Astrocyte (in vitro differentiated cells and primary cell): Measurements from ENCODE around the gene ING4. TPM values are rescaled to one million over a fixed set of nuclear protein-coding genes. Genes with fewer than 3 reads are reported as not detected.

Experiments used
- DNase-seq: peaks from one replicate; pipeline ENCODE4 v3.0.0-alpha.2; 2010; ENCODE audit warnings: low read depth
- FAIRE-seq: peaks from 2 replicates; lab custom pipeline; 2011; peaks lifted over from hg19 to GRCh38; lab: Jason Lieb, UNC
- H2AFZ ChIP-seq: 2 replicates; pipeline ENCODE4 v1.6.0; 2012; ENCODE audit warnings: low read depth, low read length, inconsistent platforms
- H3K27ac ChIP-seq: 2 replicates; pipeline ENCODE4 v1.5.1; 2011; ENCODE audit warnings: low read depth, low read length, inconsistent platforms
- H3K27me3 ChIP-seq: 2 replicates; pipeline ENCODE4 v1.6.0; 2011; ENCODE audit warnings: low read length, inconsistent platforms; ENCODE audit not compliant: insufficient read depth
- H3K36me3 ChIP-seq: 2 replicates; pipeline ENCODE4 v1.5.1; 2011; ENCODE audit warnings: low read length, inconsistent platforms; ENCODE audit not compliant: insufficient read depth
- H3K4me1 ChIP-seq: 2 replicates; pipeline ENCODE4 v1.5.1; 2011; ENCODE audit warnings: low read length, inconsistent platforms; ENCODE audit not compliant: insufficient read depth
- H3K4me2 ChIP-seq: 2 replicates; pipeline ENCODE4 v1.6.0; 2012; ENCODE audit warnings: low read length, inconsistent platforms
- H3K4me3 ChIP-seq: 2 replicates; pipeline ENCODE4 v1.5.1; 2011; ENCODE audit warnings: low read depth, mild to moderate bottlenecking, low read length, inconsistent platforms; ENCODE audit not compliant: insufficient read depth
- H3K79me2 ChIP-seq: 2 replicates; pipeline ENCODE4 v1.6.0; 2012; ENCODE audit warnings: mild to moderate bottlenecking, low read length, inconsistent platforms; ENCODE audit not compliant: insufficient read depth
- H3K9ac ChIP-seq: 2 replicates; pipeline ENCODE4 v1.6.0; 2012; ENCODE audit warnings: mild to moderate bottlenecking, low read length, inconsistent platforms
- H3K9me3 ChIP-seq: 2 replicates; pipeline ENCODE4 v1.5.1; 2012; ENCODE audit warnings: low read depth, mild to moderate bottlenecking, low read length, inconsistent platforms; ENCODE audit not compliant: insufficient read depth
- H4K20me1 ChIP-seq: 2 replicates; pipeline ENCODE4 v1.6.0; 2012; ENCODE audit warnings: low read length, inconsistent platforms; ENCODE audit not compliant: insufficient read depth
- H3K27ac Mint-ChIP-seq: one replicate; pipeline ENCODE4 v1.8.0; 2021; ENCODE audit warnings: mild to moderate bottlenecking, mixed read lengths; ENCODE audit not compliant: unreplicated experiment
- H3K27me3 Mint-ChIP-seq: one replicate; pipeline ENCODE4 v1.8.0; 2021; ENCODE audit warnings: low read depth, mixed read lengths; ENCODE audit not compliant: unreplicated experiment
- H3K36me3 Mint-ChIP-seq: one replicate; pipeline ENCODE4 v1.8.0; 2021; ENCODE audit warnings: low read depth, mixed read lengths; ENCODE audit not compliant: unreplicated experiment
- H3K4me1 Mint-ChIP-seq: one replicate; pipeline ENCODE4 v1.8.0; 2021; ENCODE audit warnings: low read depth, mixed read lengths; ENCODE audit not compliant: unreplicated experiment
- H3K4me3 Mint-ChIP-seq: one replicate; pipeline ENCODE4 v1.8.0; 2021; ENCODE audit warnings: mild to moderate bottlenecking, moderate library complexity, mixed read lengths; ENCODE audit not compliant: unreplicated experiment
- H3K9me3 Mint-ChIP-seq: one replicate; pipeline ENCODE4 v1.8.0; 2021; ENCODE audit warnings: mild to moderate bottlenecking, mixed read lengths; ENCODE audit not compliant: unreplicated experiment
- EZH2 ChIP-seq: IDR thresholded peaks from 2 replicates; pipeline ENCODE4 v1.6.1; 2012; ENCODE audit warnings: mild to moderate bottlenecking, low read length, inconsistent platforms; ENCODE audit not compliant: insufficient read depth
- total RNA-seq: library from RNA; stranded (reverse); gene quantifications from 2 replicates; pipeline ENCODE4 v1.2.1, GENCODE V29; 2021
- TF ChIP-seq, protein P1 (sequence below): IDR thresholded peaks from 2 replicates; pipeline ENCODE4 v1.5.1; 2011; ENCODE audit warnings: low read depth, mild to moderate bottlenecking, inconsistent platforms, low read length, moderate library complexity; ENCODE audit not compliant: insufficient read depth

The ING4 gene
- total RNA-seq, 1 donor from 2014 or later = 30.9 TPM

DNA sequence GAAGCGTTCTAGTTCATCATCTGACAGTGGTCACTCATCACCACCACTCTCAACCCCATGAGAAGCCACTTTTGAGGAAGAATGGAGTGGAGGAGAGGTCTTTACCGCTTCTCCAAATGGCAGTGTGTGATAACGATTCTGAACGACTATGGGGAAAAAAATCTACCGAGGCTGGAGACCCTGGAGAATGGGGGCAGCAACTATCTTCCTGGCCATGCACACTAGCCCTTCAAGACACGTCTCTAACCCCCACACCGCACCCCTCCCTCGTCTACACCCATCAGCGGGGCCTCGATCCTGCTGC, 365 bp downstream of the ING4 start:
- Histone ChIP-seq H3K79me2 (peaks cover 28% of the 10 kb centered on the region), H4K20me1 (no peaks in the 10 kb centered on the region), H3K4me3 (peak overlapping the region; percentile 86), H2AFZ (peak overlapping the region; percentile 67), H3K27me3 (no peaks in the 10 kb centered on the region), H3K9ac (peak overlapping the region; percentile 91), H3K4me2 (peak overlapping the region; percentile 98), H3K9me3 (no peaks in the 10 kb centered on the region), H3K27ac (peak overlapping the region; percentile 82), H3K36me3 (peaks cover 5% of the 10 kb centered on the region), H3K4me1 (peaks cover 6% of the 10 kb centered on the region)
- peaks cover 6% of the 10 kb centered on the region for H3K36me3 Mint-ChIP-seq
- DNase-seq = no peak
- H3K27ac Mint-ChIP-seq = peak overlapping the region; percentile 97
- H3K27me3 Mint-ChIP-seq = no peaks in the 10 kb centered on the region
- FAIRE-seq = no peak
- no peaks in the 10 kb centered on the region for H3K9me3 Mint-ChIP-seq
- TF ChIP-seq, protein P1, sequence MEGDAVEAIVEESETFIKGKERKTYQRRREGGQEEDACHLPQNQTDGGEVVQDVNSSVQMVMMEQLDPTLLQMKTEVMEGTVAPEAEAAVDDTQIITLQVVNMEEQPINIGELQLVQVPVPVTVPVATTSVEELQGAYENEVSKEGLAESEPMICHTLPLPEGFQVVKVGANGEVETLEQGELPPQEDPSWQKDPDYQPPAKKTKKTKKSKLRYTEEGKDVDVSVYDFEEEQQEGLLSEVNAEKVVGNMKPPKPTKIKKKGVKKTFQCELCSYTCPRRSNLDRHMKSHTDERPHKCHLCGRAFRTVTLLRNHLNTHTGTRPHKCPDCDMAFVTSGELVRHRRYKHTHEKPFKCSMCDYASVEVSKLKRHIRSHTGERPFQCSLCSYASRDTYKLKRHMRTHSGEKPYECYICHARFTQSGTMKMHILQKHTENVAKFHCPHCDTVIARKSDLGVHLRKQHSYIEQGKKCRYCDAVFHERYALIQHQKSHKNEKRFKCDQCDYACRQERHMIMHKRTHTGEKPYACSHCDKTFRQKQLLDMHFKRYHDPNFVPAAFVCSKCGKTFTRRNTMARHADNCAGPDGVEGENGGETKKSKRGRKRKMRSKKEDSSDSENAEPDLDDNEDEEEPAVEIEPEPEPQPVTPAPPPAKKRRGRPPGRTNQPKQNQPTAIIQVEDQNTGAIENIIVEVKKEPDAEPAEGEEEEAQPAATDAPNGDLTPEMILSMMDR = no peak
- no peak for TF ChIP-seq EZH2
- peaks cover 8% of the 10 kb centered on the region for H3K4me1 Mint-ChIP-seq
- peak overlapping the region; percentile 96 for H3K4me3 Mint-ChIP-seq

DNA sequence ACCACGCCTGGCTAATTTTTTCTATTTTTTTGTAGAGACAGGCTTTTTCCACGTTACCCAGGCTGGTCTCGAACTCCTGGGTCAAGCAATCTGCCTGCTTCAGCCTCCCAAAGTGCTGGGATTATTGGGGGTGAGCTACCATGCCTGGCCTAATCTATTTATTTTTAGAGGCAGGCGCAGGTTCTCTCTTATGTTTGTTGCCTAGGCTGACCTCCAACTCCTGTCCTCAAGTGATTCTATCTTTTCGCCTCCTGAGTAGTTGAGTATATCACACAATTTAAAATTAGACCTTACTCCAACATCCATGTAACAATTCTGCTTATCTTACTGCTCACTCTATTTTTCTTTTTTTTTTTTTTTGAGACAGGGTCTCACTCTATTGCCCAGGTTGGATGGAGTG, 8.9 kb downstream of the ING4 start:
- DNase-seq (no peak), FAIRE-seq (no peak)
- H3K27me3 Mint-ChIP-seq = no peaks in the 10 kb centered on the region
- no peaks in the 10 kb centered on the region for H3K9me3 Mint-ChIP-seq
- Histone ChIP-seq H3K4me2 (no peak overlapping the region), H3K9ac (no peak overlapping the region), H3K36me3 (peaks cover 26% of the 10 kb centered on the region), H3K27me3 (no peaks in the 10 kb centered on the region), H3K4me1 (no peaks in the 10 kb centered on the region), H3K79me2 (peaks cover 7% of the 10 kb centered on the region), H3K4me3 (no peak overlapping the region), H3K9me3 (no peaks in the 10 kb centered on the region), H2AFZ (no peak overlapping the region), H4K20me1 (no peaks in the 10 kb centered on the region), H3K27ac (no peak overlapping the region)
- peaks cover 44% of the 10 kb centered on the region for H3K36me3 Mint-ChIP-seq
- H3K4me3 Mint-ChIP-seq = peak overlapping the region; percentile 69
- no peaks in the 10 kb centered on the region for H3K4me1 Mint-ChIP-seq
- TF ChIP-seq EZH2 = no peak
- TF ChIP-seq, protein P1 = no peak
- no peak overlapping the region for H3K27ac Mint-ChIP-seq

DNA sequence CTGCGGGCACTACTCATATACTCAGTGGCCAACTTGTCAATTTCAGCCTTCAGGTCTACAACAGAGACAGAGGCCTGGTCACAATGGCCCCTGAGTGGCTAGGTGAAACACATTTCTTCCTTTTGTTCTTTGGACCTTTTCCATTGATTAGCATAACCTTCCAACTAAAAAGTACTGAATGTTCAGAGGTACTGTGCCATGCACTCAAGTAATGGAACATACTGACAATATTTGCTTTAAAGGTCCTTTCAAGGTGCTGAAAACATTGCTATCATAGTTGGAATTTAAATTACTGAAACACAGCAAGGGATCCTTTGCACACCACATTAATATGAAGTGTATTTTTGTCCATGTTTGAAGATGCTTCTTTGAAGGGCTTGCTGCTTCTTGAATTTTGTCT, 9.6 kb downstream of the ING4 start:
- Histone ChIP-seq H3K9ac (no peak overlapping the region), H3K27me3 (no peaks in the 10 kb centered on the region), H3K27ac (no peak overlapping the region), H3K79me2 (peaks cover under 1% of the 10 kb centered on the region), H3K36me3 (peaks cover 26% of the 10 kb centered on the region), H3K4me2 (no peak overlapping the region), H4K20me1 (no peaks in the 10 kb centered on the region), H3K4me1 (no peaks in the 10 kb centered on the region), H3K9me3 (no peaks in the 10 kb centered on the region), H2AFZ (no peak overlapping the region), H3K4me3 (no peak overlapping the region)
- no peak for FAIRE-seq
- no peaks in the 10 kb centered on the region for H3K27me3 Mint-ChIP-seq
- no peak overlapping the region for H3K27ac Mint-ChIP-seq
- H3K36me3 Mint-ChIP-seq = peaks cover 42% of the 10 kb centered on the region
- H3K9me3 Mint-ChIP-seq = peaks cover 1% of the 10 kb centered on the region
- TF ChIP-seq EZH2 = no peak
- TF ChIP-seq, protein P1 = no peak
- DNase-seq = no peak
- H3K4me1 Mint-ChIP-seq = no peaks in the 10 kb centered on the region
- H3K4me3 Mint-ChIP-seq = no peak overlapping the region
